Fibroblast of the aortic adventitia (primary cell): ENCODE data around the gene AHNAK2. TPM values are rescaled to one million over a fixed set of nuclear protein-coding genes. Genes with fewer than 3 reads are reported as not detected.

Experiments
- DNase-seq: peaks from one replicate; pipeline ENCODE4 v3.0.0-alpha.2; 2010; ENCODE audit warnings: low read depth
- H3K4me3 ChIP-seq: 2 replicates; pipeline ENCODE4 v1.5.1; 2011; ENCODE audit warnings: low read depth, mild to moderate bottlenecking, control low read depth, low read length, moderate library complexity
- total RNA-seq: library from RNA; depleted of rRNA; stranded (reverse); fragments of >200 nt; gene quantifications from 2 replicates; pipeline ENCODE4 v1.2.3, GENCODE V29; 2012; ENCODE audit warnings: low replicate concordance
- TF ChIP-seq, protein P1 (sequence below): IDR thresholded peaks from 2 replicates; pipeline ENCODE4 v1.5.1; 2011; ENCODE audit warnings: mild to moderate bottlenecking, low read length, control low read depth, inconsistent platforms; ENCODE audit not compliant: insufficient read depth

Gene AHNAK2
- total RNA-seq, 1 donor = 164 TPM

DNA sequence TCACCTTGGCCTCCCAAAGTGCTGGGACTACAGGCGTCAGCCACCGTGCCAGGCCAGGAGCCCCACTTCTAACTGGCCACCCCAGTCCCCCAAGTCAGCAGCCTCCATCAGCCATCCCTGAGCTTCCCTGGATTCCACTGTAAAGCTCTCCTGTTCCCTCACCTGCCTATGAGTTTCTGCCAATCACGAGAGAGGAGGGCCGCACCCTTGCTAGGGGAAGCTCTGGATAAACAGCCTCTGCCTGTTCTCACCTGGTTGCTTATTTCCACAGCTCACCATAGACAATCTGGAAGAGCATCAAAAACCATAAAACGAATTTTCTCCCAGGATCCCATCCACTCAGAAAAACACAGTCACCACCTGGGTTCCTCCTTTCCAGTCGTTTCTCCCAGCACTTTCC lies 37.7 kb upstream of the AHNAK2 start:
- DNase-seq = no peak
- TF ChIP-seq, protein P1, sequence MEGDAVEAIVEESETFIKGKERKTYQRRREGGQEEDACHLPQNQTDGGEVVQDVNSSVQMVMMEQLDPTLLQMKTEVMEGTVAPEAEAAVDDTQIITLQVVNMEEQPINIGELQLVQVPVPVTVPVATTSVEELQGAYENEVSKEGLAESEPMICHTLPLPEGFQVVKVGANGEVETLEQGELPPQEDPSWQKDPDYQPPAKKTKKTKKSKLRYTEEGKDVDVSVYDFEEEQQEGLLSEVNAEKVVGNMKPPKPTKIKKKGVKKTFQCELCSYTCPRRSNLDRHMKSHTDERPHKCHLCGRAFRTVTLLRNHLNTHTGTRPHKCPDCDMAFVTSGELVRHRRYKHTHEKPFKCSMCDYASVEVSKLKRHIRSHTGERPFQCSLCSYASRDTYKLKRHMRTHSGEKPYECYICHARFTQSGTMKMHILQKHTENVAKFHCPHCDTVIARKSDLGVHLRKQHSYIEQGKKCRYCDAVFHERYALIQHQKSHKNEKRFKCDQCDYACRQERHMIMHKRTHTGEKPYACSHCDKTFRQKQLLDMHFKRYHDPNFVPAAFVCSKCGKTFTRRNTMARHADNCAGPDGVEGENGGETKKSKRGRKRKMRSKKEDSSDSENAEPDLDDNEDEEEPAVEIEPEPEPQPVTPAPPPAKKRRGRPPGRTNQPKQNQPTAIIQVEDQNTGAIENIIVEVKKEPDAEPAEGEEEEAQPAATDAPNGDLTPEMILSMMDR = no peak
- no peak overlapping the region for H3K4me3 ChIP-seq

DNA sequence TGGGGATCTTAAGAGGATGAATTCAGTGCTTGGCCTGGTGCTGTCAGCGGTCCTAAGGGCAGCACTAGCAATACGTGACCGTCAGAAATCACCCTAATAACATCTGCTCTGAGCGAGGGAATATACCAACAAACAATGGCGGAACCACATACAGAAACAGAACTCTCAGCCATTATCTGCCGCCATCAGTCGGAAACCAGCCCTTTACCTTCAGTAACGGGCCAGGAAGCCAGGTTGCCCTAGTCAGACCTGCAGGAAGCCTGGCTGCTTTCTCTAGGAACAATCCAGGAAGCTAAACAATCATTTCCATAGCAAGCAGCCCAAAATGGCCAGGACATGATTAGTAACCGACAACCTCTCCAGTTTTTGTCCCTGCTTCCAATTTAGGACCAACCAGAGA lies 37.1 kb upstream of the AHNAK2 start:
- TF ChIP-seq, protein P1 = no peak
- no peak for DNase-seq
- H3K4me3 ChIP-seq = no peak overlapping the region

DNA sequence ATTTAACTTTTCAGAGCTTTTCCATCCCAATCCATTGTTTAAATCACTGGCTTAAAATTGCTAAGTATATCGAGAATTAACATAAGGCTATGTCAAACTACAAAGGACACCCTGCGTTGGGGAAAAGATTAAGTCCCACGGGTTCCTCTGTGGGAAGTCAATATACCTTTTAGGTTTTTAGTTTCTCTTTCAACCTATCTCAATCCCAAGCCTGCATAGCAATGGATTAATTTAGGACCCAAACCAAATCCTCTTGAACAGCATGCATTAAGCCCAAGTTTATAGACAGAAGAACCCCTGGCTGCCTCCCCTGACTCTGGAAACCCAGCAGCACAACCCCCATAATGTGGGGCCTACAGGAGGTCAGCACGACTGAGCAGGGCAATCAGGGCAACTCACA lies 36.5 kb upstream of the AHNAK2 start:
- DNase-seq = no peak
- H3K4me3 ChIP-seq = no peak overlapping the region

DNA sequence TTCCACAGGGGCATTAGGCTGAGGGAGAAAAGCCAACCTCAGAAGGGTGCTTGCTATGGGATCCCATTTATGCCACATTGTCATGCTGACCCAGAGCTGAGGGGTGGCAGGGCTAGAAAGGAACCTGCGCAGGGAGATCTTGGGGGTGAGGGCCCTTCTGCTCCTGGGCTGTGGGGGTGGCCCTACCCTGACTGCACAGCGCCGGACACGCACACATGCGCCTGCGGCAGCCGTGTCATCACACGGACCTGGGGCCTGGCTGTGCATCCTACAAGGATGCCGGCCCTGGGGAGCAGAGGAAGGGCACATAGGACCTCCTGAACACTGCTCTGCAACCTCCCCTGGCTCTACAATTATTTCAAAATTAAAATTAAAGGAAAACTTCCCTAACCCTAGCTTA lies 35.9 kb upstream of the AHNAK2 start:
- DNase-seq = no peak
- no peak overlapping the region for H3K4me3 ChIP-seq
- TF ChIP-seq, protein P1 = no peak

More for the DNA sequence above, 36.5 kb upstream of the AHNAK2 start:
- TF ChIP-seq, protein P1 = no peak

DNA sequence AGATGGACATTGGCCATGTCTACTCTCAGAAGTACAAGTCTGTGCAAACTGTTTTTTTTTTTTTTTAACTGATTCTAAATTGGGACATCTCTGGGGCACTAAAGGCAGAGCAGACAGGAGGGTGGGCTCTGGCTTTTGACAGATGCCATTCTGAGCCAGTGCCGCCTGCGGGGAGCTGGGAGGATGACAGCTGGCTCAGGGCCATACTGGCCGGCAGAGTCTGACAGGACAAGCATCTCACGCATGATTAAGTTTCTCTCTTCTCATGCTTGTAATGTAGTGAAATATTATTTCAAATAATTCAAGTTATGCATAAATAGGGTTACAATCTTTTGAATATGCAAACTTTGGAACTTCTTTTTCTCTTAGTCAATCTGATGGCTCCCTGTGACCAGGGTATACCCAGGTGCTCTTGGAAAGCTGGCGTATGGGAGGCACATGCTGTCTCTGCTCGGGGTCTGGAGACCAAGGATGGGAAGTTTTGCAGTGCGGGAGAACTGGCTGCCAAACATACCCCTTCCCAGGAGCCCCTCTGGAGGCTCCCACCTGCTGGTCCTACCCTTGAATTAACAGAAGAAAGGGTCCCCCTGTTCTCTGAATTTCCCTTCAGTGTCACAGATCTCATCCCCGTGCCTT lies 35.1 kb upstream of the AHNAK2 start:
- DNase-seq = no peak
- H3K4me3 ChIP-seq = no peak overlapping the region
- TF ChIP-seq, protein P1 = no peak

DNA sequence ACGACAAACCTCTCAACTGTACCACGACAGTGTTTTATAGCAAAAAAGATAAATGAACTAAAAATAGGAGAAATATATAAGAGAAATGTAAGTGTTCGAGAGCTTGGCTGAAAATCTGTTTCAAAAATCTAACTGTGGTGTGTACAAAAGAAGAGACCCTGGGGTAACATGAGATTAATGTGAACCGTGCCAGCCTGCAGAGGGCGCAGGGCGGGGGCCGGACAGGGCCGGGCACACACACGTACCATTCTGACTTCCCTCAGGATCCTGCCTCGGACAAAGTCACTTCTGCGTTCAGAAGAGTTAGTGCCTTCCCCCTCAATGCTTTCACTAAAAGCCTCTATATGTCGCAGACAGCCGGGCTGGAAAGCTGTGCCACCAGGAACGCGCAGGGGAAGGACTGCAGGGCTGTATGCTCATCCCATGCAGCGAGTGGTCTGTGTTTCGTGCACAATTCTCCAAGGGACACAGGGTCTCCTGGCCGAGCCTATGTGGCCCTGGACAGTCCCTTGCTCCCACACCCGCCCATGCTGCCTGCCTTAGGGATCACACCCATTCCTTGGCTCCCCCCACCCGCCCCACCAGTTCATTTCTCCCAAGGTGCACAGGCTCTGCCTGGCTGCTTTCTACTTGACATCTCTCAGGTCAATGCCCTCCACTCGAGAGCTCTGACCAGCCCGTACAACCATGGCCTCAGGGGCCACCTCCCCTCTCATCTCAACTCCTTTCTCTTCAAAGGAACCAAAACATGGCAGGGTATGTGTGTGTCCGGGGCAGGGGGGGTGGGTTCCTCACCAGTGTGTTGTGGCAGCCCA lies 34.2 kb upstream of the AHNAK2 start:
- no peak for DNase-seq
- no peak overlapping the region for H3K4me3 ChIP-seq
- TF ChIP-seq, protein P1 = peak; percentile 28
